BE2C (cell line): ENCODE measurements around the gene NNAT.
A peak's percentile ranks its signal among the peaks of the same experiment; 100 is the strongest.
"Not testable (repeated sequence)": the region's sequence is repeated elsewhere in the genome, so short reads cannot be mapped to it uniquely, and the experiment has no call there.

Experiments
- DNase-seq: peaks from one replicate; pipeline ENCODE4 v3.0.0-alpha.2; 2020
- H3K27me3 ChIP-seq: fragments of 250-450 bp; sonication (Bioruptor Pico); 2 replicates; pipeline ENCODE4 v1.5.1; 2020; ENCODE audit warnings: mild to moderate bottlenecking
- H3K36me3 ChIP-seq: fragments of 250-450 bp; sonication (Bioruptor Pico); 2 replicates; pipeline ENCODE4 v1.5.1; 2020; ENCODE audit warnings: mild to moderate bottlenecking
- H3K4me1 ChIP-seq: fragments of 250-450 bp; sonication (Bioruptor Pico); 2 replicates; pipeline ENCODE4 v1.5.1; 2020
- H3K4me3 ChIP-seq: 2 replicates; pipeline ENCODE4 v1.5.1; 2011; ENCODE audit warnings: low read depth, low read length
- H3K9me3 ChIP-seq: fragments of 250-450 bp; sonication (Bioruptor Pico); 2 replicates; pipeline ENCODE4 v1.5.1; 2020
- CTCF ChIP-seq: IDR thresholded peaks from 2 replicates; pipeline ENCODE4 v1.5.1; 2012; ENCODE audit warnings: mild to moderate bottlenecking, low read depth, low read length

The NNAT gene

GRCh38 chr20:37541326-37541725, 20.3 kb downstream of the NNAT start:
- Histone ChIP-seq H3K4me1 (no peaks in the 10 kb centered on the region), H3K27me3 (no peaks in the 10 kb centered on the region), H3K9me3 (no peaks in the 10 kb centered on the region), H3K4me3 (no peak overlapping the region), H3K36me3 (no peaks in the 10 kb centered on the region)
- no peak for DNase-seq
- TF ChIP-seq CTCF, result no peak

GRCh38 chr20:37542281-37542680, 21.2 kb downstream of the NNAT start:
- TF ChIP-seq CTCF, result no peak
- H3K4me1 ChIP-seq, result no peaks in the 10 kb centered on the region
- no peaks in the 10 kb centered on the region for H3K27me3 ChIP-seq
- no peak for DNase-seq
- H3K36me3 ChIP-seq, result no peaks in the 10 kb centered on the region
- H3K9me3 ChIP-seq, result no peaks in the 10 kb centered on the region
- H3K4me3 ChIP-seq, result no peak overlapping the region

GRCh38 chr20:37543828-37544227, 22.8 kb downstream of the NNAT start:
- Histone ChIP-seq H3K9me3 (no peaks in the 10 kb centered on the region), H3K27me3 (no peaks in the 10 kb centered on the region), H3K4me1 (no peaks in the 10 kb centered on the region), H3K36me3 (no peaks in the 10 kb centered on the region), H3K4me3 (no peak overlapping the region)
- TF ChIP-seq CTCF, result peak; percentile 49
- no peak for DNase-seq

- no peaks in the 10 kb centered on the region for H3K27me3 ChIP-seq
- DNase-seq, result no peak
- no peaks in the 10 kb centered on the region for H3K36me3 ChIP-seq
- H3K9me3 ChIP-seq, result no peaks in the 10 kb centered on the region
- no peaks in the 10 kb centered on the region for H3K4me1 ChIP-seq
- H3K4me3 ChIP-seq, result no peak overlapping the region
- no peak for TF ChIP-seq CTCF
Measured at GRCh38 chr20:37544386-37544785, 23.3 kb downstream of the NNAT start.

- H3K36me3 ChIP-seq, result no peaks in the 10 kb centered on the region
- H3K27me3 ChIP-seq, result no peaks in the 10 kb centered on the region
- no peaks in the 10 kb centered on the region for H3K4me1 ChIP-seq
- TF ChIP-seq CTCF, result no peak
- DNase-seq, result no peak
- no peaks in the 10 kb centered on the region for H3K9me3 ChIP-seq
- H3K4me3 ChIP-seq, result no peak overlapping the region
Measured at GRCh38 chr20:37545516-37545915, 24.5 kb downstream of the NNAT start.

- Histone ChIP-seq H3K4me3 (no peak overlapping the region), H3K27me3 (no peaks in the 10 kb centered on the region), H3K4me1 (no peaks in the 10 kb centered on the region), H3K36me3 (no peaks in the 10 kb centered on the region), H3K9me3 (no peaks in the 10 kb centered on the region)
- TF ChIP-seq CTCF, result no peak
- no peak for DNase-seq
Measured at GRCh38 chr20:37547912-37548311, 26.9 kb downstream of the NNAT start.

GRCh38 chr20:37550101-37550920, 29.3 kb downstream of the NNAT start:
- DNase-seq, H3K36me3 ChIP-seq, H3K9me3 ChIP-seq, H3K27me3 ChIP-seq, H3K4me3 ChIP-seq, H3K4me1 ChIP-seq: not testable (repeated sequence)

- not testable (repeated sequence) for H3K9me3 ChIP-seq, DNase-seq, H3K4me1 ChIP-seq, H3K27me3 ChIP-seq, H3K36me3 ChIP-seq, H3K4me3 ChIP-seq
Measured at GRCh38 chr20:37551660-37552059, 30.6 kb downstream of the NNAT start.
